ENCODE measurements around the gene HMGXB3. TPM values are rescaled to one million over a fixed set of nuclear protein-coding genes. Genes with fewer than 3 reads are reported as not detected.

The HMGXB3 gene
- total and polyA plus RNA-seq, 2 donors (not counting 1 experiment from before 2014, with no cell fraction given): 29.9 to 31.5 TPM

- H3K4me3 ChIP-seq (replicated peaks in 1 of 4; ENCODE audit: control extremely low read depth in 1 of 4, insufficient read depth in 1 of 4, low read depth in 3 of 4, low read length in 4 of 4): no peak overlapping the region
- DNase-seq (ENCODE audit: low read depth in 2 of 2): no peak
- H3K79me2 ChIP-seq (ENCODE audit: control insufficient read depth, insufficient read depth, low read length): no peaks in the 10 kb centered on the region
- H3K9ac ChIP-seq (ENCODE audit: insufficient read depth, low read length): no peak overlapping the region
- no peaks in the 10 kb centered on the region for H3K9me3 ChIP-seq (ENCODE audit: control insufficient read depth, insufficient read depth, low read depth, low read length)
- no peak overlapping the region for H3K4me2 ChIP-seq (ENCODE audit: extremely low read depth, insufficient read depth, low read length)
- TF ChIP-seq EZH2 (IDR thresholded peaks at IDR 0.05; ENCODE audit: low read length, missing control alignments) (no peak), CTCF (conservative IDR thresholded peaks at IDR 0.05 in 1 of 2, IDR thresholded peaks at IDR 0.05 in 1 of 2; ENCODE audit: low read depth in 1 of 2, low read length in 2 of 2) (no peak)
- H3K36me3 ChIP-seq (ENCODE audit: control insufficient read depth, insufficient read depth, low read length): no peaks in the 10 kb centered on the region
- H2AFZ ChIP-seq (ENCODE audit: low read length): no peak overlapping the region
- H3K27me3 ChIP-seq (ENCODE audit: control insufficient read depth, insufficient read depth, low read length): peaks cover 13% of the 10 kb centered on the region
- H3K27ac ChIP-seq (ENCODE audit: insufficient read depth, low read length): no peak overlapping the region
- no peaks in the 10 kb centered on the region for H4K20me1 ChIP-seq (ENCODE audit: control insufficient read depth, extremely low read depth, insufficient read depth, low read length)
- H3K4me1 ChIP-seq (ENCODE audit: control insufficient read depth, extremely low read depth, insufficient read depth, low read length): no peaks in the 10 kb centered on the region
Measured at GRCh38 chr5:150077996-150078801, 77.7 kb downstream of the HMGXB3 start.

GRCh38 chr5:150078802-150079689 lies 78.5 kb downstream of the HMGXB3 start:
- Histone ChIP-seq H3K36me3 (ENCODE audit: control insufficient read depth, insufficient read depth, low read length) (no peaks in the 10 kb centered on the region), H3K79me2 (ENCODE audit: control insufficient read depth, insufficient read depth, low read length) (no peaks in the 10 kb centered on the region), H2AFZ (ENCODE audit: low read length) (no peak overlapping the region), H3K27ac (ENCODE audit: insufficient read depth, low read length) (no peak overlapping the region), H3K4me2 (ENCODE audit: extremely low read depth, insufficient read depth, low read length) (no peak overlapping the region), H3K9ac (ENCODE audit: insufficient read depth, low read length) (no peak overlapping the region), H4K20me1 (ENCODE audit: control insufficient read depth, extremely low read depth, insufficient read depth, low read length) (no peaks in the 10 kb centered on the region), H3K9me3 (ENCODE audit: control insufficient read depth, insufficient read depth, low read depth, low read length) (no peaks in the 10 kb centered on the region), H3K27me3 (ENCODE audit: control insufficient read depth, insufficient read depth, low read length) (peaks cover 17% of the 10 kb centered on the region), H3K4me1 (ENCODE audit: control insufficient read depth, extremely low read depth, insufficient read depth, low read length) (no peaks in the 10 kb centered on the region), H3K4me3 (replicated peaks in 1 of 4; ENCODE audit: control extremely low read depth in 1 of 4, insufficient read depth in 1 of 4, low read depth in 3 of 4, low read length in 4 of 4) (no peak overlapping the region)
- no peak for DNase-seq (ENCODE audit: low read depth in 2 of 2)
- no peak for TF ChIP-seq CTCF (conservative IDR thresholded peaks at IDR 0.05 in 1 of 2, IDR thresholded peaks at IDR 0.05 in 1 of 2; ENCODE audit: low read depth in 1 of 2, low read length in 2 of 2)
- no peak for TF ChIP-seq EZH2 (IDR thresholded peaks at IDR 0.05; ENCODE audit: low read length, missing control alignments)

GRCh38 chr5:150079909-150080461 lies 79.4 kb downstream of the HMGXB3 start:
- H3K4me1 ChIP-seq (ENCODE audit: control insufficient read depth, extremely low read depth, insufficient read depth, low read length): no peaks in the 10 kb centered on the region

More at GRCh38 chr5:150079909-150080461, 79.4 kb downstream of the HMGXB3 start:
- no peak overlapping the region for H3K4me3 ChIP-seq (replicated peaks in 1 of 4; ENCODE audit: control extremely low read depth in 1 of 4, insufficient read depth in 1 of 4, low read depth in 3 of 4, low read length in 4 of 4)
- no peak overlapping the region for H3K9ac ChIP-seq (ENCODE audit: insufficient read depth, low read length)
- no peak for TF ChIP-seq EZH2 (IDR thresholded peaks at IDR 0.05; ENCODE audit: low read length, missing control alignments)
- no peak overlapping the region for H3K27ac ChIP-seq (ENCODE audit: insufficient read depth, low read length)
- no peaks in the 10 kb centered on the region for H3K79me2 ChIP-seq (ENCODE audit: control insufficient read depth, insufficient read depth, low read length)
- H3K27me3 ChIP-seq (ENCODE audit: control insufficient read depth, insufficient read depth, low read length): peaks cover 15% of the 10 kb centered on the region
- H3K9me3 ChIP-seq (ENCODE audit: control insufficient read depth, insufficient read depth, low read depth, low read length): no peaks in the 10 kb centered on the region
- H2AFZ ChIP-seq (ENCODE audit: low read length): no peak overlapping the region
- H3K4me2 ChIP-seq (ENCODE audit: extremely low read depth, insufficient read depth, low read length): no peak overlapping the region
- no peaks in the 10 kb centered on the region for H3K36me3 ChIP-seq (ENCODE audit: control insufficient read depth, insufficient read depth, low read length)
- no peak for DNase-seq (ENCODE audit: low read depth in 2 of 2)
- H4K20me1 ChIP-seq (ENCODE audit: control insufficient read depth, extremely low read depth, insufficient read depth, low read length): no peaks in the 10 kb centered on the region
